Right lobe of liver (tissue), 4 donors: ENCODE results near the gene ZNF609.

ENCODE experiments used
- POLR2A ChIP-seq: fragments of 450-650 bp; IDR thresholded peaks from one replicate; pipeline ENCODE4 v1.6.1; 2017; ENCODE audit warnings: antibody characterized with exemption, mild to moderate bottlenecking
- TF ChIP-seq, protein P1 (sequence below), 4 donors: fragments of 200-600 bp in 3 of 4; fragments of 450-650 bp in 1 of 4; IDR thresholded peaks; one replicate each; pipeline versions ENCODE4 v1.5.1 to v1.8.0; 2016 to 2022; ENCODE audit warnings: antibody characterized with exemption in 4 of 4, mild to moderate bottlenecking in 2 of 4
- donor health status: DM: no; HTN: no; CAD: no.
- donor health status: DM: no; HTN: no; CAD: no.
- donor health status: DM: no; HTN: yes; CAD: no.

GRCh38 chr15:64637412-64637811 lies 177.0 kb downstream of the ZNF609 start:
- TF ChIP-seq, protein P1, sequence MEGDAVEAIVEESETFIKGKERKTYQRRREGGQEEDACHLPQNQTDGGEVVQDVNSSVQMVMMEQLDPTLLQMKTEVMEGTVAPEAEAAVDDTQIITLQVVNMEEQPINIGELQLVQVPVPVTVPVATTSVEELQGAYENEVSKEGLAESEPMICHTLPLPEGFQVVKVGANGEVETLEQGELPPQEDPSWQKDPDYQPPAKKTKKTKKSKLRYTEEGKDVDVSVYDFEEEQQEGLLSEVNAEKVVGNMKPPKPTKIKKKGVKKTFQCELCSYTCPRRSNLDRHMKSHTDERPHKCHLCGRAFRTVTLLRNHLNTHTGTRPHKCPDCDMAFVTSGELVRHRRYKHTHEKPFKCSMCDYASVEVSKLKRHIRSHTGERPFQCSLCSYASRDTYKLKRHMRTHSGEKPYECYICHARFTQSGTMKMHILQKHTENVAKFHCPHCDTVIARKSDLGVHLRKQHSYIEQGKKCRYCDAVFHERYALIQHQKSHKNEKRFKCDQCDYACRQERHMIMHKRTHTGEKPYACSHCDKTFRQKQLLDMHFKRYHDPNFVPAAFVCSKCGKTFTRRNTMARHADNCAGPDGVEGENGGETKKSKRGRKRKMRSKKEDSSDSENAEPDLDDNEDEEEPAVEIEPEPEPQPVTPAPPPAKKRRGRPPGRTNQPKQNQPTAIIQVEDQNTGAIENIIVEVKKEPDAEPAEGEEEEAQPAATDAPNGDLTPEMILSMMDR (IDR thresholded peaks at IDR 0.05): no peak
- TF ChIP-seq POLR2A: no peak
